ENCODE measurements around the gene LGI1.

Gene LGI1

DNA sequence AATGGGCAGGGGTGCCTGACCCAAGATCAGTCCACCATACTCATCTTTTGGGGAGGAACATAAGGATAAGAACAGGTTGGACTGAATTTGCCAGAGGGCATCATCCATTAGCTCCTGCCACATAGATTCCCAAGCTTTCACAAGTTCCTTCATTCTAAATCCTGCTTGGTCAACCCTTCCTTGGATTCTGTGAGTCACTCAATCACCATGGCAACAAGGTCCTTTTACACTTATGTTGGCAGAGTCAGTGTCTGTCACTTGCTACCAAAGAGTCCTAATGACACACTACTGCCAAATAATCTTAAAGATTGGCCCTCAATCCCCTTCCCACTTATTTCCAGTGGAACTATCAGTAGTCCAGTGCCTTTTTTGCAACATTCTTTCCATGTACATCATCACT is 5.0 kb upstream of the LGI1 start:
- Histone ChIP-seq H3K9ac (ENCODE audit: low read depth, low read length, poor library complexity, severe bottlenecking) (no peak overlapping the region), H3K79me2 (ENCODE audit: insufficient read depth, low read length) (no peaks in the 10 kb centered on the region), H3K4me1 (ENCODE audit: insufficient read depth, low read length, poor library complexity, severe bottlenecking) (no peaks in the 10 kb centered on the region), H3K9me2 (replicated peaks; ENCODE audit: low read depth, low read length) (no peaks in the 10 kb centered on the region), H2AFZ (ENCODE audit: low read length) (peak overlapping the region; percentile 91; the same call in 1 of the 2 replicates), H3K27me3 (ENCODE audit: insufficient read depth, low read length, poor library complexity, severe bottlenecking) (no peaks in the 10 kb centered on the region), H3K9me3 (ENCODE audit: insufficient read depth, low read depth, low read length) (no peaks in the 10 kb centered on the region), H3K4me2 (ENCODE audit: low read depth, low read length, poor library complexity, severe bottlenecking) (no peak overlapping the region), H3K4me3 (ENCODE audit: low read length, poor library complexity, severe bottlenecking) (no peak overlapping the region), H3F3A (ENCODE audit: low read depth) (no peaks in the 10 kb centered on the region), H3K36me3 (ENCODE audit: insufficient read depth, low read length) (no peaks in the 10 kb centered on the region), H4K20me1 (ENCODE audit: insufficient read depth, low read length, poor library complexity, severe bottlenecking) (no peaks in the 10 kb centered on the region)
- TF ChIP-seq, protein P1, sequence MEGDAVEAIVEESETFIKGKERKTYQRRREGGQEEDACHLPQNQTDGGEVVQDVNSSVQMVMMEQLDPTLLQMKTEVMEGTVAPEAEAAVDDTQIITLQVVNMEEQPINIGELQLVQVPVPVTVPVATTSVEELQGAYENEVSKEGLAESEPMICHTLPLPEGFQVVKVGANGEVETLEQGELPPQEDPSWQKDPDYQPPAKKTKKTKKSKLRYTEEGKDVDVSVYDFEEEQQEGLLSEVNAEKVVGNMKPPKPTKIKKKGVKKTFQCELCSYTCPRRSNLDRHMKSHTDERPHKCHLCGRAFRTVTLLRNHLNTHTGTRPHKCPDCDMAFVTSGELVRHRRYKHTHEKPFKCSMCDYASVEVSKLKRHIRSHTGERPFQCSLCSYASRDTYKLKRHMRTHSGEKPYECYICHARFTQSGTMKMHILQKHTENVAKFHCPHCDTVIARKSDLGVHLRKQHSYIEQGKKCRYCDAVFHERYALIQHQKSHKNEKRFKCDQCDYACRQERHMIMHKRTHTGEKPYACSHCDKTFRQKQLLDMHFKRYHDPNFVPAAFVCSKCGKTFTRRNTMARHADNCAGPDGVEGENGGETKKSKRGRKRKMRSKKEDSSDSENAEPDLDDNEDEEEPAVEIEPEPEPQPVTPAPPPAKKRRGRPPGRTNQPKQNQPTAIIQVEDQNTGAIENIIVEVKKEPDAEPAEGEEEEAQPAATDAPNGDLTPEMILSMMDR (conservative IDR thresholded peaks at IDR 0.05; ENCODE audit: low read length) = no peak

DNA sequence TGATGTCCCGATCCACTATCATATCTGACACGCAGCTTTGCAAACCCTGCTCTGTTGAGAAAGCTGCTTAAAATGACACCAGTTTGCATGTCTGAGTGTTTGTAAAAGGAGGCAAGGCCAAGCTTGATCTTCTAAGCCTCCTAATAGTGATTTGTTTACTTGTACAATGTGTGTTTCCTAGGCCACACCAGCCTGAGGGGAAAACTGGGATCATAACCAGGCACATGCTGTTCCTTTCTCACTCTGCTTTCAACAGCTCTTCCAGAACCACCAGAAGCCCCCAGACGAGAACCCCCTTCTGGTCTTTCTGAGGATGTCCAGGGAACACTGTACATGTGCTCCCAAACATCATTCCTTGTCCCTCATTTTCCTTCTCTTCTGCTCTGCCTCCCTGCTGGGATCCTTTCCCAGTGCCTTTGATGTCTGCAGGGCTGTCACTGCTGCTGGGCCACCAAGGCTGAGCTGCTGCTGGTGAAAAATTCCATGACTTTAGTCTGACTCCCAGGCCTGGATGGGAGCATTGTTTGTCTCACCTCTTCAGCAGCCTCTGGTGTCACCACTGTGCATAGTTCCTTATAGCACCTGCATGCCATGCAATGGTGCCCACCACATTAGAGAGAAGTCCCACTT is 4.0 kb upstream of the LGI1 start:
- H3K27me3 ChIP-seq (ENCODE audit: insufficient read depth, low read length, poor library complexity, severe bottlenecking) = no peaks in the 10 kb centered on the region
- H3K4me2 ChIP-seq (ENCODE audit: low read depth, low read length, poor library complexity, severe bottlenecking) = no peak overlapping the region
- H3K36me3 ChIP-seq (ENCODE audit: insufficient read depth, low read length) = no peaks in the 10 kb centered on the region
- no peak for TF ChIP-seq EZH2phosphoT487 (IDR thresholded peaks at IDR 0.05; ENCODE audit: borderline replicate concordance)
- TF ChIP-seq, protein P1 (conservative IDR thresholded peaks at IDR 0.05; ENCODE audit: low read length) = no peak
- H3K9me2 ChIP-seq (replicated peaks; ENCODE audit: low read depth, low read length) = no peaks in the 10 kb centered on the region
- no peaks in the 10 kb centered on the region for H3K9me3 ChIP-seq (ENCODE audit: insufficient read depth, low read depth, low read length)
- no peaks in the 10 kb centered on the region for H3F3A ChIP-seq (ENCODE audit: low read depth)
- H2AFZ ChIP-seq (ENCODE audit: low read length) = no peak overlapping the region
- H3K4me3 ChIP-seq (ENCODE audit: low read length, poor library complexity, severe bottlenecking) = no peak overlapping the region
- H3K79me2 ChIP-seq (ENCODE audit: insufficient read depth, low read length) = no peaks in the 10 kb centered on the region
- no peaks in the 10 kb centered on the region for H4K20me1 ChIP-seq (ENCODE audit: insufficient read depth, low read length, poor library complexity, severe bottlenecking)
- H3K9ac ChIP-seq (ENCODE audit: low read depth, low read length, poor library complexity, severe bottlenecking) = no peak overlapping the region
- no peaks in the 10 kb centered on the region for H3K4me1 ChIP-seq (ENCODE audit: insufficient read depth, low read length, poor library complexity, severe bottlenecking)

GRCh38 chr10:93754761-93755160 is 3.0 kb upstream of the LGI1 start:
- Histone ChIP-seq H3K4me1 (ENCODE audit: insufficient read depth, low read length, poor library complexity, severe bottlenecking) (no peaks in the 10 kb centered on the region), H3K36me3 (ENCODE audit: insufficient read depth, low read length) (no peaks in the 10 kb centered on the region), H3K4me2 (ENCODE audit: low read depth, low read length, poor library complexity, severe bottlenecking) (no peak overlapping the region), H3K9me2 (replicated peaks; ENCODE audit: low read depth, low read length) (no peaks in the 10 kb centered on the region), H3K79me2 (ENCODE audit: insufficient read depth, low read length) (no peaks in the 10 kb centered on the region), H3F3A (ENCODE audit: low read depth) (no peaks in the 10 kb centered on the region), H3K27me3 (ENCODE audit: insufficient read depth, low read length, poor library complexity, severe bottlenecking) (no peaks in the 10 kb centered on the region), H4K20me1 (ENCODE audit: insufficient read depth, low read length, poor library complexity, severe bottlenecking) (no peaks in the 10 kb centered on the region), H3K9me3 (ENCODE audit: insufficient read depth, low read depth, low read length) (no peaks in the 10 kb centered on the region), H3K9ac (ENCODE audit: low read depth, low read length, poor library complexity, severe bottlenecking) (no peak overlapping the region), H2AFZ (ENCODE audit: low read length) (no peak overlapping the region), H3K4me3 (ENCODE audit: low read length, poor library complexity, severe bottlenecking) (no peak overlapping the region)
- TF ChIP-seq, protein P1 (conservative IDR thresholded peaks at IDR 0.05; ENCODE audit: low read length) = no peak
- no peak for TF ChIP-seq EZH2phosphoT487 (IDR thresholded peaks at IDR 0.05; ENCODE audit: borderline replicate concordance)
